GM19452 (cell line): ENCODE measurements around the gene C19orf81.

Experiments used
- ATAC-seq: cut with Tn5 transposase; IDR thresholded peaks from one replicate; pipeline ENCODE4 v1.9.1; 2021; ENCODE audit not compliant: unreplicated experiment

C19orf81 gene

GRCh38 chr19:50708179-50708879, 59.1 kb downstream of the C19orf81 start:
- ATAC-seq = no peak
